ENCODE results near the gene FURIN. TPM values are rescaled to one million over a fixed set of nuclear protein-coding genes. Genes with fewer than 3 reads are reported as not detected.

The FURIN gene
- total and polyA plus RNA-seq, 2 of the 8 experiments (the other 6 are each of a cell fraction or from before 2014, with no cell fraction given): 15.8 to 32.1 TPM

DNA sequence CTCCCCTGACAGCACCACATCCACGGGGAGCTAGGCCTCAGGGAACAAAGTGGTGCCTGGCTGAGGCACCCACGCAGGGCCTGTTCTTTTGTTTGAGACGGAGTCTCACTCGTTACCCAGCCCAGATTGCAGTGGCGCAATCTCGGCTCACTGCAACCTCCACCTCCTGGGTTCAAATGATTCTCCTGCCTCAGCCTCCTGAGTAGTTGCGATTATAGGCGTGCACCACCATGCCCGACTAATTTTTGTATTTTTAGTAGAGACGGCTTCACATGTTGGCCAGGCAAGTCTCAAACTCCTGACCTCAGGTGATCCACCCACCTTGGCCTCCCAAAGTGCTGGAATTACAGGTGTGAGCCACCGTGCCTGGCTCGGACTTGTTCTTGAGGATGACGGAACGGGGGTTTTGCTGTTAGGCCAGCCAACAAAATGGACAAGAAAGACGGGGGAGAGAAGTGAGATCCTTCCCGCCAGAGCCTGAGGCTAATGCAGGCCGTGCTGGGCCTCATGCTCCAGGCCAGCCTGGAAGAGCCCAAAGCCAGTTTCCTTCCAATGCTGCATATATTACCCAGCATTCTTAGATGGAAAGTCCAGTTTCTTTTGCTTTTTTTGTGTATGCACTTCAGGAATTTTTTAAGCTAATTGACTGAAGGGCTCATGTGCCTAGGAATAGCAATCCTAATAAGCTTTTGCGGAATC lies 28.1 kb upstream of the FURIN start:
- POLR2A ChIA-PET (ENCODE audit: partially characterized antibody): interaction anchor here (1.1 to 1.8 kb wide), 8 partner anchors 9 to 114 kb away, joined by 3 to 12 read pairs (median 4); partner anchors contain the start of genes FURIN and RCCD1
- Histone ChIP-seq H4K20me1 (replicated peaks in 1 of 2; ENCODE audit: control insufficient read depth in 1 of 2, insufficient read depth in 2 of 2, low read length in 2 of 2) (no peaks in the 10 kb centered on the region), H2BK20ac (ENCODE audit: low read length) (peak overlapping the region; percentile 97), H3K4me3 (ENCODE audit: extremely low read depth in 1 of 4, insufficient read depth in 2 of 4, low read depth in 3 of 4, low read length in 4 of 4) (0 out of 8 replicates have a peak overlapping the region, but pooled peaks of 1 of the 4 experiments have one; percentile 2), H3K9me3 (ENCODE audit: insufficient read depth in 2 of 2, low read depth in 1 of 2, low read length in 1 of 2) (no peaks in the 10 kb centered on the region), H2AFZ (ENCODE audit: low read length) (no peak overlapping the region), H2BK5ac (ENCODE audit: low read depth, low read length) (peak overlapping the region; percentile 86; the same call in 1 of the 2 replicates), H4K8ac (ENCODE audit: extremely low read depth, insufficient read depth, low read length) (peak overlapping the region; percentile 75), H3K4ac (replicated peaks; ENCODE audit: insufficient read length, low read depth, low read length) (peak overlapping the region; percentile 92), H4K5ac (ENCODE audit: insufficient read length, low read depth, low read length) (no peak overlapping the region), H3K27me3 (replicated peaks in 1 of 4; ENCODE audit: control insufficient read depth in 3 of 4, extremely low read depth in 1 of 4, insufficient read depth in 3 of 4, low read length in 3 of 4) (no peaks in the 10 kb centered on the region), H3K36me3 (ENCODE audit: control insufficient read depth in 2 of 4, insufficient read depth in 4 of 4, low read length in 3 of 4) (no peaks in the 10 kb centered on the region), H2BK12ac (ENCODE audit: low read depth, low read length) (peak overlapping the region; percentile 84; the same call in 1 of the 2 replicates), H3K18ac (ENCODE audit: extremely low read depth, low read length) (peak overlapping the region; percentile 91), H3K79me1 (ENCODE audit: low read depth, low read length) (no peaks in the 10 kb centered on the region), H2AK5ac (ENCODE audit: low read depth, low read length) (peak overlapping the region; percentile 29; the same call in 1 of the 2 replicates), H3K23ac (ENCODE audit: insufficient read length) (no peak overlapping the region), H3K23me2 (ENCODE audit: low read depth, low read length) (no peaks in the 10 kb centered on the region), H2BK120ac (replicated peaks; ENCODE audit: low read depth, low read length) (peak overlapping the region; percentile 94), H3K27ac (ENCODE audit: low read depth, low read length) (0 out of 2 replicates have a peak overlapping the region, but pooled peaks have one; percentile 23), H3K56ac (replicated peaks; ENCODE audit: insufficient read length, low read depth, low read length) (no peak overlapping the region), H2BK15ac (ENCODE audit: low read length) (peak overlapping the region; percentile 61; the same call in 1 of the 2 replicates), H3K4me2 (ENCODE audit: insufficient read depth in 1 of 2, low read depth in 2 of 2, low read length in 2 of 2) (peak overlapping the region; percentile 51 to 58), H3K4me1 (replicated peaks in 1 of 4; ENCODE audit: control insufficient read depth in 3 of 4, insufficient read depth in 4 of 4, low read length in 3 of 4) (peaks cover 6 to 21% (median 18%) of the 10 kb centered on the region in 4 experiments), H3K79me2 (ENCODE audit: control insufficient read depth in 1 of 2, insufficient read depth in 2 of 2, low read length in 2 of 2) (no peaks in the 10 kb centered on the region), H4K91ac (replicated peaks; ENCODE audit: insufficient read length, low read length) (peak overlapping the region; percentile 93), H3K9ac (replicated peaks in 1 of 4; ENCODE audit: extremely low read depth in 1 of 4, low read depth in 3 of 4, low read length in 3 of 4) (no peak overlapping the region; a peak in 2 of 7 replicates), H3K14ac (ENCODE audit: insufficient read length) (no peak overlapping the region)
- no peak for FAIRE-seq
- DNase-seq (ENCODE audit: low read depth in 1 of 2, low spot score in 2 of 2): no peak
- CTCF ChIA-PET (ENCODE audit: partially characterized antibody): interaction anchor here (0.6 to 3.2 kb wide), 11 partner anchors 12 to 192 kb away, joined by 3 to 15 read pairs (median 5); partner anchors contain the start of genes FURIN and HDDC3
- WGBS, 2 experiments (ENCODE audit: extremely low coverage in 1 of 2, insufficient coverage in 1 of 2, insufficient read length in 1 of 2, insufficient replicate concordance in 2 of 2, low coverage in 1 of 2, low lambda C conversion rate in 2 of 2, missing lambda C conversion rate in 1 of 2): 91% methylated on average over 18 of the region's 18 CpGs; no CpG with 5 or more reads in 1 of the 2 experiments
- no peak for TF ChIP-seq RNF2 (IDR thresholded peaks at IDR 0.05; ENCODE audit: borderline replicate concordance, low read depth, low read length, missing control alignments, poor library complexity, severe bottlenecking)
- no peak for TF ChIP-seq MAFK (IDR thresholded peaks at IDR 0.05; ENCODE audit: low read depth, low read length)
- no peak for TF ChIP-seq ASH2L (IDR thresholded peaks at IDR 0.05; ENCODE audit: low read length)
- TF ChIP-seq GABPA (IDR thresholded peaks at IDR 0.05; ENCODE audit: borderline replicate concordance, insufficient read depth, low read length): no peak
- no peak for TF ChIP-seq JUND (IDR thresholded peaks at IDR 0.05; ENCODE audit: low read length)
- no peak for TF ChIP-seq RFX5 (IDR thresholded peaks at IDR 0.05; ENCODE audit: borderline replicate concordance, low read depth, low read length)
- TF ChIP-seq SUZ12 (IDR thresholded peaks at IDR 0.05; ENCODE audit: low read length): no peak
- no peak for TF ChIP-seq NANOG (IDR thresholded peaks at IDR 0.05; ENCODE audit: insufficient read depth, low read depth, low read length, poor library complexity, severe bottlenecking)
- no peak for TF ChIP-seq ZNF274 (IDR thresholded peaks at IDR 0.05; ENCODE audit: borderline replicate concordance, extremely low read depth, low read length)
- TF ChIP-seq JUN (IDR thresholded peaks at IDR 0.05; ENCODE audit: low read depth, low read length): no peak
- TF ChIP-seq, protein P1, sequence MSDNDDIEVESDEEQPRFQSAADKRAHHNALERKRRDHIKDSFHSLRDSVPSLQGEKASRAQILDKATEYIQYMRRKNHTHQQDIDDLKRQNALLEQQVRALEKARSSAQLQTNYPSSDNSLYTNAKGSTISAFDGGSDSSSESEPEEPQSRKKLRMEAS (IDR thresholded peaks at IDR 0.05): no peak

Measured in H1 (cell line).